IMR-90 (cell line): ENCODE data around the gene CYP8B1. TPM values are rescaled to one million over a fixed set of nuclear protein-coding genes. Genes with fewer than 3 reads are reported as not detected.

ENCODE experiments used
- ATAC-seq: fragments of 200-7000 bp; cut with Tn5 transposase; 2 replicates; pipeline ENCODE4 v1.9.1; 2020; ENCODE audit warnings: low read depth, mild to moderate bottlenecking, moderate library complexity
- BruUV-seq: library from RNA; stranded (reverse); fragments of 400-500 nt; replicated peaks from 2 replicates; lab custom pipeline; 2021; lab: Mats Ljungman, UMichigan
- CTCF ChIA-PET: fragments of 300-600 bp; formaldehyde crosslinking; extraction: SDS; loops from one replicate; lab custom pipeline; 2021; ENCODE audit warnings: antibody characterized with exemption; lab: Yijun Ruan, JAX
- POLR2A ChIA-PET: fragments of 300-600 bp; sonication (Branson Sonifier 250); formaldehyde crosslinking; loops from one replicate; lab custom pipeline; 2022; ENCODE audit warnings: antibody characterized with exemption; ENCODE audit not compliant: unreplicated experiment; lab: Charles Lee
- DNase-seq: peaks from one replicate; pipeline ENCODE4 v3.0.0; 2013
- H2AFZ ChIP-seq: replicated peaks from 2 replicates; pipeline ENCODE3; 2013; ENCODE audit warnings: low read length, mild to moderate bottlenecking; ENCODE audit not compliant: poor library complexity
- H2AK5ac ChIP-seq: 2 replicates; pipeline ENCODE4 v1.6.1; 2013; ENCODE audit warnings: low read depth, low read length, inconsistent platforms
- H2AK9ac ChIP-seq: replicated peaks from 2 replicates; pipeline ENCODE3; 2013; ENCODE audit warnings: mild to moderate bottlenecking, low read depth, low read length, moderate library complexity; ENCODE audit not compliant: poor library complexity
- H2BK120ac ChIP-seq: 2 replicates; pipeline ENCODE4 v1.6.1; 2013; ENCODE audit warnings: low read depth, low read length, inconsistent platforms
- H2BK15ac ChIP-seq: 3 replicates; pipeline ENCODE4 v1.6.1; 2013; ENCODE audit warnings: low read depth, low read length, inconsistent platforms
- H2BK20ac ChIP-seq: 2 replicates; pipeline ENCODE4 v1.6.1; 2013; ENCODE audit warnings: low read depth, mild to moderate bottlenecking, inconsistent platforms, low read length, moderate library complexity
- H2BK5ac ChIP-seq: 2 replicates; pipeline ENCODE4 v1.6.1; 2013; ENCODE audit warnings: mild to moderate bottlenecking, low read depth, low read length, inconsistent platforms; ENCODE audit not compliant: poor library complexity, severe bottlenecking
- H3K14ac ChIP-seq: replicated peaks from 2 replicates; pipeline ENCODE4 v1.6.1; 2013; ENCODE audit warnings: low read depth, low read length, inconsistent platforms
- H3K18ac ChIP-seq: 2 replicates; pipeline ENCODE4 v1.6.1; 2013; ENCODE audit warnings: low read depth, low read length, control low read depth
- H3K23ac ChIP-seq: 2 replicates; pipeline ENCODE4 v1.6.1; 2013; ENCODE audit warnings: low read depth, low read length, inconsistent platforms
- H3K27ac ChIP-seq: 2 replicates; pipeline ENCODE4 v1.5.1; 2013; ENCODE audit warnings: mild to moderate bottlenecking, control low read depth, low read length; ENCODE audit not compliant: insufficient read depth
- H3K27me3 ChIP-seq: 2 replicates; pipeline ENCODE4 v1.6.1; 2013; ENCODE audit warnings: low read length; ENCODE audit not compliant: control insufficient read depth, insufficient read depth
- H3K36me3 ChIP-seq: 2 replicates; pipeline ENCODE4 v1.6.1; 2013; ENCODE audit warnings: low read length, mixed read lengths; ENCODE audit not compliant: control insufficient read depth, insufficient read depth
- H3K4ac ChIP-seq: 2 replicates; pipeline ENCODE4 v1.6.1; 2013; ENCODE audit warnings: low read depth, low read length, inconsistent platforms
- H3K4me1 ChIP-seq: 2 replicates; pipeline ENCODE4 v1.6.1; 2013; ENCODE audit warnings: low read length, mixed read lengths; ENCODE audit not compliant: control insufficient read depth, insufficient read depth
- H3K4me2 ChIP-seq: 2 replicates; pipeline ENCODE4 v1.6.1; 2013; ENCODE audit warnings: low read depth, mild to moderate bottlenecking, control low read depth, low read length, moderate library complexity
- H3K4me3 ChIP-seq: 2 replicates; pipeline ENCODE4 v1.5.1; 2013; ENCODE audit warnings: low read depth, mild to moderate bottlenecking, control low read depth, low read length, moderate library complexity; ENCODE audit not compliant: insufficient read depth
- H3K56ac ChIP-seq: 2 replicates; pipeline ENCODE4 v1.6.1; 2013; ENCODE audit warnings: low read length, inconsistent platforms; ENCODE audit not compliant: insufficient read depth; ENCODE audit errors: extremely low read depth
- H3K79me1 ChIP-seq, 2 experiments: 2 replicates each; pipeline ENCODE4 v1.6.1; 2013; ENCODE audit warnings: low read length in 2 of 2, inconsistent platforms in 1 of 2, low read depth in 1 of 2
- H3K9ac ChIP-seq: 2 replicates; pipeline ENCODE4 v1.6.1; 2013; ENCODE audit warnings: low read depth, low read length, control low read depth
- H3K9me1 ChIP-seq: 2 replicates; pipeline ENCODE4 v1.6.1; 2013; ENCODE audit warnings: low read length, inconsistent platforms; ENCODE audit not compliant: insufficient read depth
- H3K9me3 ChIP-seq: 2 replicates; pipeline ENCODE4 v1.6.1; 2013; ENCODE audit warnings: low read length; ENCODE audit not compliant: control insufficient read depth, insufficient read depth
- H4K20me1 ChIP-seq: 2 replicates; pipeline ENCODE4 v1.6.1; 2013; ENCODE audit warnings: low read length, inconsistent platforms; ENCODE audit not compliant: insufficient read depth
- H4K5ac ChIP-seq: 2 replicates; pipeline ENCODE4 v1.6.1; 2013; ENCODE audit warnings: mild to moderate bottlenecking, low read depth, low read length, control low read depth
- H4K8ac ChIP-seq, 2 experiments: 2 replicates each; pipeline ENCODE4 v1.6.1; 2013; ENCODE audit warnings: low read depth in 2 of 2, low read length in 2 of 2, control low read depth in 1 of 2, inconsistent platforms in 1 of 2
- H4K91ac ChIP-seq: 2 replicates; pipeline ENCODE4 v1.6.1; 2013; ENCODE audit warnings: low read depth, low read length, inconsistent platforms; ENCODE audit not compliant: insufficient read depth
- BHLHE40 ChIP-seq: fragments of 150-350 bp; IDR thresholded peaks from 2 replicates; pipeline ENCODE4 v1.6.1; 2016; ENCODE audit warnings: mild to moderate bottlenecking, low read depth, low read length
- CHD1 ChIP-seq: IDR thresholded peaks from 2 replicates; pipeline ENCODE4 v1.6.1; 2012; ENCODE audit warnings: low read depth, low read length, improper control_type of control experiment
- RAD21 ChIP-seq: IDR thresholded peaks from 2 replicates; pipeline ENCODE4 v1.6.1; 2012; ENCODE audit warnings: low read length, improper control_type of control experiment
- RFX5 ChIP-seq: IDR thresholded peaks from 2 replicates; pipeline ENCODE4 v1.8.0; 2012; ENCODE audit warnings: low read depth, mild to moderate bottlenecking, low read length, moderate library complexity
- SMC3 ChIP-seq: fragments of 150-350 bp; IDR thresholded peaks from 2 replicates; pipeline ENCODE4 v1.6.1; 2016; ENCODE audit warnings: low read depth, mild to moderate bottlenecking, antibody characterized with exemption, low read length, moderate library complexity
- WGBS, 2 experiments: methylation state at CpG; one replicate each; pipeline versions ENCODE4 v1.1.5 to v1.1.7; 2013; ENCODE audit warnings: missing lambda C conversion rate in 2 of 2; ENCODE audit not compliant: insufficient read length in 1 of 2; ENCODE audit errors: extremely low coverage in 2 of 2; 5-methylcytosine and 5-hydroxymethylcytosine counted together
- dilution Hi-C: fragments of 300-500 bp; cut with HindIII; formaldehyde crosslinking; loops from one replicate; pipeline ENCODE4 v1.14.3; 2018; ENCODE audit warnings: low sequenced_read_pairs; ENCODE audit not compliant: unreplicated experiment
- in situ Hi-C: fragments of 300-500 bp; cut with MboI; formaldehyde crosslinking; loops from 3 replicates; pipeline ENCODE4 v1.14.3; 2019; ENCODE audit warnings: low sequenced_read_pairs, inconsistent platforms, mixed read lengths
- intact Hi-C: fragments of 100-400 bp; cut with micrococcal nuclease; formaldehyde crosslinking; loops from 2 replicates; pipeline ENCODE4 v1.10.0; 2022
- polyA plus RNA-seq, 3 experiments: library from polyadenylated mRNA; depleted of rRNA; stranded (reverse); fragments of >200 nt; gene quantifications; 2 replicates each; pipeline ENCODE4 v1.2.3, GENCODE V29; 2012; ENCODE audit warnings: low replicate concordance in 1 of 3
- total RNA-seq: library from RNA; depleted of rRNA; stranded (reverse); fragments of >200 nt; gene quantifications from 2 replicates; pipeline ENCODE4 v1.2.3, GENCODE V29; 2012
- TF ChIP-seq, protein P1 (sequence below): fragments of 150-350 bp; IDR thresholded peaks from 2 replicates; pipeline ENCODE4 v1.6.1; 2017; ENCODE audit warnings: mild to moderate bottlenecking, antibody characterized with exemption, low read length, low read depth

Gene CYP8B1
- total and polyA plus RNA-seq, 2 of the 4 experiments (the other 2 are of a cell fraction) = not detected

DNA sequence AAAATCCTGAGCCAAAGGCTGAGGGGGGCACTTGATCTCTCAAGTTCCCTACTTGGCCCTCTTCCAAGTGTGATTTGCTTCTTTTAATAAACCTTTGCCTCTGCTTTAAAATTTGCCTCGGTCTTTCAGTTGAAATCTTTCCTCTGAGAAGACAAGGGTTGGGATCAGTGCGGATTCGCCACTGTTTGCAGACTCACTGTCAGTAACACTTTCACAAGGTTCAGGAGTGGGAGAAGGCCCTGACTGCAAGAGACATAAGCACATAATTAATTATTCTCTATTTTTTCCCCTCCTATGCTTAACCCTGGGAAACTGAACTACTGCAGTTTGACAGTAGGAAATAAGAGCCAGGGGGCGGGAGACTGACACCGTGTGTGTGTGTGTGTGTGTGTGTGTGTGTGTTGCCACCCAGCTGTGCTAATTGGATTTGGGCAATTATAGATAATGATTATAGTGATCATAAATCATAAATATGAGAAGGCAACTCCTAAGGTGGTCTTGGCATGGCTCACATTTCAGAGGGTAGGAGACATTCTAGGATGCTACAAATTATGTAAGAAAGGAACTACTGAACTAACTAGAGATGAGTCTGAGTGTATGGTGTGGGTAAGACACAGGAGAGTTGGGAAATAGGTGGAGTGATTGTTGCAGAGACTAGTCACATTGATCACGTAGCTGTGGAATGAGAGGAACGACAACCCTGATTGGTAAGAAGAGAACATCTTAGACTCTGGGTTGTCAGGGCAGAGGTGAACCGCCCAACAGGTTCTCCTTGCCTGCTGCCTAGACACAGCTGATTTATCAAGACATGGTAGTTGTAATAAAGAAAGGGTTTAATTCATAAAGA, 24.8 kb upstream of the CYP8B1 start:
- no peak for DNase-seq
- BruUV-seq = no TSS peak
- Histone ChIP-seq H2BK20ac (no peak overlapping the region), H4K20me1 (no peaks in the 10 kb centered on the region), H3K56ac (no peak overlapping the region), H2AK9ac (no peak overlapping the region), H3K27me3 (peaks cover 1% of the 10 kb centered on the region; the same call in 1 of the 2 replicates), H3K9me1 (no peaks in the 10 kb centered on the region), H3K9ac (no peak overlapping the region), H2AFZ (no peak overlapping the region), H3K4me2 (no peak overlapping the region), H4K8ac (no peak overlapping the region), H2AK5ac (no peak overlapping the region), H4K91ac (no peak overlapping the region), H3K4me1 (no peaks in the 10 kb centered on the region), H4K5ac (no peak overlapping the region), H3K36me3 (no peaks in the 10 kb centered on the region), H3K9me3 (no peaks in the 10 kb centered on the region), H3K23ac (no peak overlapping the region), H2BK120ac (no peak overlapping the region), H3K4ac (no peak overlapping the region), H2BK15ac (no peak overlapping the region), H3K14ac (no peak overlapping the region), H3K18ac (no peak overlapping the region), H2BK5ac (no peak overlapping the region), H3K79me1 (no peaks in the 10 kb centered on the region), H3K4me3 (no peak overlapping the region), H3K27ac (no peak overlapping the region)
- no peak for ATAC-seq
- intact Hi-C loops (no loop called here), in situ Hi-C loops (no loop called here), dilution Hi-C loops (no loop called here)
- POLR2A ChIA-PET = no interaction called here
- CTCF ChIA-PET = no interaction called here
- TF ChIP-seq, protein P1, sequence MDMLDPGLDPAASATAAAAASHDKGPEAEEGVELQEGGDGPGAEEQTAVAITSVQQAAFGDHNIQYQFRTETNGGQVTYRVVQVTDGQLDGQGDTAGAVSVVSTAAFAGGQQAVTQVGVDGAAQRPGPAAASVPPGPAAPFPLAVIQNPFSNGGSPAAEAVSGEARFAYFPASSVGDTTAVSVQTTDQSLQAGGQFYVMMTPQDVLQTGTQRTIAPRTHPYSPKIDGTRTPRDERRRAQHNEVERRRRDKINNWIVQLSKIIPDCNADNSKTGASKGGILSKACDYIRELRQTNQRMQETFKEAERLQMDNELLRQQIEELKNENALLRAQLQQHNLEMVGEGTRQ = no peak
- TF ChIP-seq SMC3 (no peak), RAD21 (no peak), RFX5 (no peak), CHD1 (no peak), BHLHE40 (no peak)
- WGBS, 2 experiments = no CpG with 5 or more reads among the region's 8 CpGs
